Kidney epithelial cell (primary cell): ENCODE measurements around the gene RPTOR. TPM values are rescaled to one million over a fixed set of nuclear protein-coding genes. Genes with fewer than 3 reads are reported as not detected.

Experiments used
- DNase-seq: peaks from one replicate; pipeline ENCODE4 v3.0.0-alpha.2; 2010; ENCODE audit warnings: low read depth
- H3K27me3 ChIP-seq: 2 replicates; pipeline ENCODE4 v1.6.0; 2011; ENCODE audit warnings: low read length; ENCODE audit not compliant: control insufficient read depth, insufficient read depth
- H3K36me3 ChIP-seq: 2 replicates; pipeline ENCODE4 v1.5.1; 2011; ENCODE audit warnings: low read length; ENCODE audit not compliant: control insufficient read depth, insufficient read depth
- H3K4me3 ChIP-seq: 2 replicates; pipeline ENCODE4 v1.5.1; 2011; ENCODE audit warnings: low read depth, mild to moderate bottlenecking, control low read depth, low read length
- CTCF ChIP-seq: IDR thresholded peaks from 2 replicates; pipeline ENCODE4 v1.5.1; 2011; ENCODE audit warnings: mild to moderate bottlenecking, moderate library complexity, low read length, control low read depth, inconsistent platforms; ENCODE audit not compliant: insufficient read depth, poor library complexity, severe bottlenecking
- total RNA-seq: library from RNA; depleted of rRNA; stranded (reverse); fragments of >200 nt; gene quantifications from 2 replicates; pipeline ENCODE4 v1.2.3, GENCODE V29; 2015

The RPTOR gene
- total RNA-seq, 1 donor from 2014 or later: 22.7 TPM

DNA sequence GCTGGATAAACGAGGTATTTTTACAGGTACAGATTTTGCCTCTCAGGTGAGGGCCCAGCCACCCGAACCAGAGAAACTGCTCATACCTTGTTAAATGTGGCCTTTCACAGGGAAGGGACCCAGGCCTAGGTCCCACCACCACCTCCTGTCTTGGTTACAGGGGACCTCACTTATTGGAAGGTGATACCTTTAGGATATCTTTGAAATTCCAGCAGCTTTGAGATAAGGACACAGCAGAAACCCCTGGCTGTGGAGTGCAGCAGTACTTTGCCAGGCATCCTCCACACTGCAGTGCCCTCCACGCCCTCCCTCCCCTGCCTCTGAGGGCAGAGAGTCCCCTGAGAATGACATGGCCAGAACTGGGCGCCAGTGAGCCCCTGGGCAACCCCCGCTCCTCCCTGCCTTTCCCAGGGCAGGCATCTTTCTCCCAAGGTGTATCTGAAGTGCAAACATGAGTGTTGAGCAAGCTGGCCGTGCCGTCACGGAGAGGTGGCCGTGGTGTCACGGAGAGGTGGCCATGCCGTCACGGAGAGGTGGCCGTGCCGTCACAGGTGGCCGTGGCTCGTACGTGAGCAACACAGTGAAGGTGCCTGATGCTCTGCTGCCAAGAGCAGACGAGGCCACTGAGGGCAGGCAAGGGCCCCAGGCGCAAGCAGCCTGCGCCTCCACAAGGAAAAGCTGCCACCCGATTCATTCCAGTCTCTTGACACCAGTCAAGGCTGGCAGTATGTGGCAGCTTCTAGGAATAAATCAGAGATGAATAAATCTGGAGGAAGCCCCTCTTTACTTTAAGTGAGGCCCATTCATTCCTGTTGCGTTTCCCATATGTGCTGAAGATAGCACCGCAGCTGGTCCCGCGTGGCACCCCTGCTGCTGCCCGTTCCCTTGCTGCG lies 312.5 kb downstream of the RPTOR start:
- Histone ChIP-seq H3K36me3 (no peaks in the 10 kb centered on the region), H3K27me3 (no peaks in the 10 kb centered on the region), H3K4me3 (no peak overlapping the region)
- DNase-seq: no peak
- TF ChIP-seq CTCF: no peak

GRCh38 chr17:80857756-80858171 lies 313.1 kb downstream of the RPTOR start:
- TF ChIP-seq CTCF: no peak
- no peak for DNase-seq
- no peaks in the 10 kb centered on the region for H3K27me3 ChIP-seq
- H3K4me3 ChIP-seq: no peak overlapping the region
- H3K36me3 ChIP-seq: no peaks in the 10 kb centered on the region

DNA sequence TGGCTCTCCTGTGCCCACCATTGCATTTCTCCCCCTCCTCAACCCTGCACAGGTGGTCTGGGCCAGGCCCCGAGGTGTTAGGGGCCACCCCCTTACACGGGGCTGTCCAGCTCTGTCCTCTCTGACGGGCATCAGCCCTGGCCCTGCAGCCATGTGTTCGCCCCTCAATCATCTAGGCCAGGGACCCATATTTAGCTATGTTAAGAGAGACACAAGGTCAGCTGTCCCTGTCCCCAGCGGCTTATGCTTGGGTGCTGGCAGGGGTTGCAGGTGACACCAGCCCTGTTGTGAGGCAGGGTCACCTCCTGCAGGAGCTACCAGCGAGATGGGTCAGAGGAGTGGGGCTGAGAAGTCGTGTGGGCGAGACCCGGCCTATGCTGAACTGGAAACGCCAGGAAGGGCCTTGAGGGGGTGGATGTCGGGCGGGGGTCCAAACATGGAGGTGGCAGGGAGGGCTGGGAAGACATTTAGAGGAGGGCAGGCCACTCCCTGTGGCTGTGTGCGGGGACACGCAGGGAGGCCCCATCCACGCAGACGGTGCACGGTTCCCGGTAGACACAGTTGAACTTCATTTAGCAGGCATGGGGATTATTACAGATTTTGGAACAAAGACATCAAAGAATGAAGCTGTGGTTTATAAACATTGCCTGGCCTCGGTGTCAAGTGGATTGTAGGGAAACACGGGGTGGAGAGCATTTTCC lies 313.8 kb downstream of the RPTOR start:
- TF ChIP-seq CTCF: no peak

GRCh38 chr17:80859002-80859941 lies 314.6 kb downstream of the RPTOR start:
- Histone ChIP-seq H3K36me3 (no peaks in the 10 kb centered on the region), H3K4me3 (no peak overlapping the region), H3K27me3 (no peaks in the 10 kb centered on the region)
- no peak for DNase-seq
- TF ChIP-seq CTCF: no peak

More for the DNA sequence above, 313.8 kb downstream of the RPTOR start:
- no peaks in the 10 kb centered on the region for H3K27me3 ChIP-seq
- no peak for DNase-seq
- H3K4me3 ChIP-seq: no peak overlapping the region
- H3K36me3 ChIP-seq: no peaks in the 10 kb centered on the region

GRCh38 chr17:80860101-80860671 lies 315.5 kb downstream of the RPTOR start:
- TF ChIP-seq CTCF: no peak
- H3K36me3 ChIP-seq: no peaks in the 10 kb centered on the region
- H3K4me3 ChIP-seq: no peak overlapping the region
- no peaks in the 10 kb centered on the region for H3K27me3 ChIP-seq
- DNase-seq: no peak
